C4-2B (cell line): ENCODE measurements around the gene PTPRN2.

Experiments
- CTCF ChIP-seq: fragments of 450-650 bp; conservative IDR thresholded peaks from 2 replicates; pipeline ENCODE4 v1.5.1; 2017; ENCODE audit warnings: mild to moderate bottlenecking
- ZFX ChIP-seq: fragments of 450-650 bp; IDR thresholded peaks from 2 replicates; pipeline ENCODE4 v1.6.1; 2017

- no peak for TF ChIP-seq CTCF
- TF ChIP-seq ZFX: no peak
Measured at GRCh38 chr7:157849726-157850125, 737.9 kb downstream of the PTPRN2 start.
